Neural progenitor cell (in vitro differentiated cells): Measurements from ENCODE around the gene HMCN1.

Source experiments
- CTCF ChIP-seq: fragments of 200-600 bp; sonication (generic); IDR thresholded peaks from 2 replicates; pipeline ENCODE4 v1.5.1; 2017; ENCODE audit warnings: antibody characterized with exemption, mild to moderate bottlenecking
- EZH2 ChIP-seq: fragments of 200-600 bp; sonication (generic); IDR thresholded peaks from 2 replicates; pipeline ENCODE4 v1.6.1; 2017; ENCODE audit warnings: antibody characterized with exemption, mild to moderate bottlenecking, moderate library complexity

GRCh38 chr1:186073697-186074096 lies 339.5 kb downstream of the HMCN1 start:
- TF ChIP-seq CTCF (no peak), EZH2 (no peak)
